ENCODE data around the gene E2F6.

E2F6 gene
- 6.3 to 7.4 (median 6.6) reads per million in 3 donors for total RNA-seq

- H3K9me3 ChIP-seq (ENCODE audit: control insufficient read depth, low read length), result no peaks in the 10 kb centered on the region
- H3K4me1 ChIP-seq (ENCODE audit: control insufficient read depth, insufficient read depth, low read length, poor library complexity, severe bottlenecking), result peaks cover 14% of the 10 kb centered on the region
- peak within 1 kb of the TSS; percentile 58 for H3K27ac ChIP-seq (ENCODE audit: insufficient read depth, low read length, poor library complexity, severe bottlenecking)
- DNase-seq, result peak; percentile 71 to 81 (median 75)
- peak within 1 kb of the TSS; percentile 95 for H3K4me3 ChIP-seq (ENCODE audit: insufficient read depth, low read depth, low read length, poor library complexity, severe bottlenecking)
- no peaks in the 10 kb centered on the region for H3K27me3 ChIP-seq (replicated peaks; ENCODE audit: control insufficient read depth, insufficient read depth, low read length, poor library complexity, severe bottlenecking)
- H3K36me3 ChIP-seq (ENCODE audit: control insufficient read depth, insufficient read depth, low read length), result no peaks in the 10 kb centered on the region
These were observed at the start of gene E2F6 for GRCh38 chr2:11465485-11466306. Gene E2F6, minus strand, starts transcription at chr2:11466161. Its CDS starts 282 bp downstream, at chr2:11465879.

DNA sequence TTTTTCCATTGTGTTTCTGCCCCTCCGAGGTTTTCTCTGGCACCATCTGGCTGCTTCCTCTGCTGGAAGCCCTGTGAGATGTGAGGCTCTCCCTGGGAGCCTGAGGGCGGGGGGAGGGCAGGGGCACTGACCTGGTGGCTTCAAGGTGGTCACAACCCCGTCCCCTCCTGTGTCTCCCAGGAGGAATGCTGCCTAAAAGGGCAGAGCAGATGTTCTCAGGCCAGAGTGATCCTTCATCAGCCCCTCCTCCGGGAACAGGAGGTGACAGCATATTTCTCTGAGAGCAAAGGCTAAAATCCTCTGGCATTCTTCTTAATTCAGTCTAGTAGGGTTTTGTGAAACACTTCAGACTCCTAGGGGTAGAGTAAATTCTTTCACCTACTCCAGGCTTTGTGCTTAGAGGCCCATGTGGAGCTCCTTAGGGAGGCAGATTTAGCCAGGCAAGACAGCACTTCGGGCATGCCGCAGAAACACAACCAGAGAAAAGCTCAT lies 49.6 kb upstream of the E2F6 start:
- no peak for DNase-seq
- H3K27ac ChIP-seq (ENCODE audit: insufficient read depth, low read length, poor library complexity, severe bottlenecking), result no peak overlapping the region
- H3K9me3 ChIP-seq (ENCODE audit: control insufficient read depth, low read length), result no peaks in the 10 kb centered on the region
- H3K36me3 ChIP-seq (ENCODE audit: control insufficient read depth, insufficient read depth, low read length), result no peaks in the 10 kb centered on the region
- no peaks in the 10 kb centered on the region for H3K4me1 ChIP-seq (ENCODE audit: control insufficient read depth, insufficient read depth, low read length, poor library complexity, severe bottlenecking)
- no peak overlapping the region for H3K4me3 ChIP-seq (ENCODE audit: insufficient read depth, low read depth, low read length, poor library complexity, severe bottlenecking)
- no peaks in the 10 kb centered on the region for H3K27me3 ChIP-seq (replicated peaks; ENCODE audit: control insufficient read depth, insufficient read depth, low read length, poor library complexity, severe bottlenecking)

DNA sequence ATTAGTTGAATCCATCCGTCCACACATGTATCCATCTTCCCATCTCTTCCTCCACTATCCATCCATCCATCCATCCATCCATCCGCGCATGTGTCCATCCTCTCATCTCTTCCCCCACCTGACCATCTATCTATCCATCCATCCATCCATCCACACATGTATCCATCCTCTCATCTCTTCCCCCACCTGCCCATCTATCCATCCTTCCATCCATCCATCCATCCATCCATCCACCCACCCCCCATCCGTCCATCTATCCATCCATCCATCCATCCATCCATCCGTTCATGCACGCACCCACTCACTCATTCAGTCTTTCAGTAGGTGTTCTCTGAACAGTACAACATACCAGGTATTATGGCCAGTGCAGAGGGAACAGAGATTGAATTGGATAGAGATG lies 48.9 kb upstream of the E2F6 start:
- Histone ChIP-seq H3K4me1 (ENCODE audit: control insufficient read depth, insufficient read depth, low read length, poor library complexity, severe bottlenecking) (no peaks in the 10 kb centered on the region), H3K4me3 (ENCODE audit: insufficient read depth, low read depth, low read length, poor library complexity, severe bottlenecking) (no peak overlapping the region), H3K27ac (ENCODE audit: insufficient read depth, low read length, poor library complexity, severe bottlenecking) (no peak overlapping the region), H3K27me3 (replicated peaks; ENCODE audit: control insufficient read depth, insufficient read depth, low read length, poor library complexity, severe bottlenecking) (no peaks in the 10 kb centered on the region), H3K36me3 (ENCODE audit: control insufficient read depth, insufficient read depth, low read length) (no peaks in the 10 kb centered on the region), H3K9me3 (ENCODE audit: control insufficient read depth, low read length) (no peaks in the 10 kb centered on the region)
- no peak for DNase-seq

DNA sequence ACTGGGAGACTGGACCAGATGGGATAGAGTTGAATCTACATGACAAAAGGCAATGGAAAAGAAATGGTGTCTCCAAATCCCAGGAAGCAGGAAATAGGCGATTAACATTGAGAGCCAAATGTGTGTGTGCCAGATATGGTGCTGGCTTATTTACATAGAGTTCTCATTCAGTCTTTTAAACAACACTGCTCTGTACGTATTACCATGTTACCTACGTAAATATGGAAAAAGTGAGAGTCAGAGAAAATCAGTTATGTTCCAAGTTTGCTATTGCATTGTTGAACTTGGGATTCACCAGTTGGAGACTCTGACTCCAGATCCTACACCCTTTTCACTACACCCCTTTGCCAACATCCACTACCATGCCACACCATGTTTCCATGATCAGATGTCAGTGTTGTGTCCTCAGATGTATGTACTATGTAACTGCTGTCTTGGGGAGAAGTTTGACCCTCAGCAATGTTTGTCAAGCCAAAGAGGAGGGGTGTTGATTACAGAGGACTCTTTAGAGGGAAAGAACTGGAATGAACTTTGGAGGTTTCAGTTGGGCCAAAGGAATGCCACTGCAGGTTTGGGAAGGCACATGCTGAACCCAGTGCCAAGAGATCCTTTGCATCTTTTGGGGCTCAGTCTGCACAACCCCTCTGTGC lies 48.2 kb upstream of the E2F6 start:
- no peaks in the 10 kb centered on the region for H3K36me3 ChIP-seq (ENCODE audit: control insufficient read depth, insufficient read depth, low read length)
- no peaks in the 10 kb centered on the region for H3K27me3 ChIP-seq (replicated peaks; ENCODE audit: control insufficient read depth, insufficient read depth, low read length, poor library complexity, severe bottlenecking)
- H3K27ac ChIP-seq (ENCODE audit: insufficient read depth, low read length, poor library complexity, severe bottlenecking), result no peak overlapping the region
- no peak for DNase-seq
- H3K9me3 ChIP-seq (ENCODE audit: control insufficient read depth, low read length), result no peaks in the 10 kb centered on the region
- no peaks in the 10 kb centered on the region for H3K4me1 ChIP-seq (ENCODE audit: control insufficient read depth, insufficient read depth, low read length, poor library complexity, severe bottlenecking)
- no peak overlapping the region for H3K4me3 ChIP-seq (ENCODE audit: insufficient read depth, low read depth, low read length, poor library complexity, severe bottlenecking)

DNA sequence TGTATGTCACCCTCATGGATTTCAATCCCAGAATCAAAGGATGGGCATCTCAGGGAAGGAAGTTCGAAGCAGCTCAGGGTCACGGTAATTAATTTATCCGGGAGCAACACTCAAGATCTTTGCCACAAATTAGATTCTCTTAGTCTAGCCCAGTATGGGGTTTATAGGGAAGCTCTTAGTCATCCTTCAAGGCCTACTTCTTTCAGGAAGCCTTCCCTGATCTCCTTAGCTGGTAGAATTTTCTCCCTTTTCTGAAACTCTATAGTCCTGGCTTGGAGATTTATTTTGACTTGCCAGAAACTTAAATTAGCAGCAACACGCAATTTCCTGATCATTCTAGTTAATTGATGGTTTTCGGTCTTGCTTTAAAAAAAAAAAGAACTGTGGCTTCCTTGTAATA lies 47.4 kb upstream of the E2F6 start:
- no peak overlapping the region for H3K4me3 ChIP-seq (ENCODE audit: insufficient read depth, low read depth, low read length, poor library complexity, severe bottlenecking)
- H3K4me1 ChIP-seq (ENCODE audit: control insufficient read depth, insufficient read depth, low read length, poor library complexity, severe bottlenecking), result no peaks in the 10 kb centered on the region
- no peaks in the 10 kb centered on the region for H3K36me3 ChIP-seq (ENCODE audit: control insufficient read depth, insufficient read depth, low read length)
- H3K27ac ChIP-seq (ENCODE audit: insufficient read depth, low read length, poor library complexity, severe bottlenecking), result no peak overlapping the region
- no peaks in the 10 kb centered on the region for H3K27me3 ChIP-seq (replicated peaks; ENCODE audit: control insufficient read depth, insufficient read depth, low read length, poor library complexity, severe bottlenecking)
- no peaks in the 10 kb centered on the region for H3K9me3 ChIP-seq (ENCODE audit: control insufficient read depth, low read length)
- no peak for DNase-seq

DNA sequence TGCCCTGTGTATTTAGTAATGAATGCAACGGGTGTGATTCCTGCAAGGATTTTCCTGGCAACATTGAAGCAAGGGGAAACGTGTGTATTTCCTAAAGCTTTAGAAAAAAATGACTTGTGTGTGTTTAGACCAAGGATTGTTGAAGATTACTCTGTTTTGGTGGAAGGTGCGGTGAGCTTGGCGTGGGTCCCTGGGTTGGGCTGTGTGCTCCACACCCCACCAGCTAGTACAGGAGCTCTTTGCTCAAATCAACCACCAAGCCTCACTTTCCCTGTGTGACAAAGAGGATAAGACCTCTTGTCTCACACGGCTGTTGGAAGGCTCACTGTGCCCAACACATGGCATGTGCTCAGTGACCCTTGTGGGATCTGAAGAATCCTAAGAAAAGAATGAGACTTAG lies 46.5 kb upstream of the E2F6 start:
- no peaks in the 10 kb centered on the region for H3K36me3 ChIP-seq (ENCODE audit: control insufficient read depth, insufficient read depth, low read length)
- H3K9me3 ChIP-seq (ENCODE audit: control insufficient read depth, low read length), result no peaks in the 10 kb centered on the region
- no peak overlapping the region for H3K27ac ChIP-seq (ENCODE audit: insufficient read depth, low read length, poor library complexity, severe bottlenecking)
- no peaks in the 10 kb centered on the region for H3K4me1 ChIP-seq (ENCODE audit: control insufficient read depth, insufficient read depth, low read length, poor library complexity, severe bottlenecking)
- no peak overlapping the region for H3K4me3 ChIP-seq (ENCODE audit: insufficient read depth, low read depth, low read length, poor library complexity, severe bottlenecking)
- no peaks in the 10 kb centered on the region for H3K27me3 ChIP-seq (replicated peaks; ENCODE audit: control insufficient read depth, insufficient read depth, low read length, poor library complexity, severe bottlenecking)
- no peak for DNase-seq

GRCh38 chr2:11509657-11510360 lies 43.8 kb upstream of the E2F6 start:
- H3K4me1 ChIP-seq (ENCODE audit: control insufficient read depth, insufficient read depth, low read length, poor library complexity, severe bottlenecking), result no peaks in the 10 kb centered on the region

GRCh38 chr2:11508279-11508678 lies 42.3 kb upstream of the E2F6 start:
- H3K4me1 ChIP-seq (ENCODE audit: control insufficient read depth, insufficient read depth, low read length, poor library complexity, severe bottlenecking), result no peaks in the 10 kb centered on the region
- H3K4me3 ChIP-seq (ENCODE audit: insufficient read depth, low read depth, low read length, poor library complexity, severe bottlenecking), result no peak overlapping the region
- no peaks in the 10 kb centered on the region for H3K27me3 ChIP-seq (replicated peaks; ENCODE audit: control insufficient read depth, insufficient read depth, low read length, poor library complexity, severe bottlenecking)
- no peaks in the 10 kb centered on the region for H3K9me3 ChIP-seq (ENCODE audit: control insufficient read depth, low read length)
- no peak for DNase-seq
- H3K27ac ChIP-seq (ENCODE audit: insufficient read depth, low read length, poor library complexity, severe bottlenecking), result no peak overlapping the region
- H3K36me3 ChIP-seq (ENCODE audit: control insufficient read depth, insufficient read depth, low read length), result no peaks in the 10 kb centered on the region

More at GRCh38 chr2:11509657-11510360, 43.8 kb upstream of the E2F6 start:
- Histone ChIP-seq H3K36me3 (ENCODE audit: control insufficient read depth, insufficient read depth, low read length) (no peaks in the 10 kb centered on the region), H3K27ac (ENCODE audit: insufficient read depth, low read length, poor library complexity, severe bottlenecking) (no peak overlapping the region), H3K27me3 (replicated peaks; ENCODE audit: control insufficient read depth, insufficient read depth, low read length, poor library complexity, severe bottlenecking) (no peaks in the 10 kb centered on the region), H3K9me3 (ENCODE audit: control insufficient read depth, low read length) (no peaks in the 10 kb centered on the region), H3K4me3 (ENCODE audit: insufficient read depth, low read depth, low read length, poor library complexity, severe bottlenecking) (no peak overlapping the region)
- DNase-seq, result no peak

DNA sequence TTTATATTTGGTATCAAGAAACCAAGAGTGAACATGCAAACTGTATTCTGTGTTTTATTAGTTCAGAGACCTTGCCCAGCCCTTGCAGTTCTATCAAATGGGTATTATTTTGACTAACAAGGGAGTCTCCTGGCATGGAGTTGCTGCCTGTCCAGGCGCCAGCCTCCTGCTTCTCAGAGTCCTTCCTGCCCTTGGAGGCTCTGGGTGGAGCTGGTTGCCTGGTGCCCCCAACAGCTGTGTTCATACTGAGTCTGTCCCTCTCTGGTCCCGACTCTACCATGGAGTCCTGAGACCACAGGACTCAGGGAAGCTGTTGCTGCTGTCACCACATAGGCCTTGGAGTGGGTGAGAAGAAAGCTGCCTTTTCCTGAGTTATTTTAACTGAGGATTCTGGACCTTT lies 41.6 kb upstream of the E2F6 start:
- H3K27ac ChIP-seq (ENCODE audit: insufficient read depth, low read length, poor library complexity, severe bottlenecking), result no peak overlapping the region
- DNase-seq, result no peak
- H3K9me3 ChIP-seq (ENCODE audit: control insufficient read depth, low read length), result no peaks in the 10 kb centered on the region
- H3K4me1 ChIP-seq (ENCODE audit: control insufficient read depth, insufficient read depth, low read length, poor library complexity, severe bottlenecking), result no peaks in the 10 kb centered on the region
- no peak overlapping the region for H3K4me3 ChIP-seq (ENCODE audit: insufficient read depth, low read depth, low read length, poor library complexity, severe bottlenecking)
- no peaks in the 10 kb centered on the region for H3K36me3 ChIP-seq (ENCODE audit: control insufficient read depth, insufficient read depth, low read length)
- no peaks in the 10 kb centered on the region for H3K27me3 ChIP-seq (replicated peaks; ENCODE audit: control insufficient read depth, insufficient read depth, low read length, poor library complexity, severe bottlenecking)

- no peaks in the 10 kb centered on the region for H3K27me3 ChIP-seq (replicated peaks; ENCODE audit: control insufficient read depth, insufficient read depth, low read length, poor library complexity, severe bottlenecking)
- DNase-seq, result no peak
- H3K36me3 ChIP-seq (ENCODE audit: control insufficient read depth, insufficient read depth, low read length), result no peaks in the 10 kb centered on the region
- no peaks in the 10 kb centered on the region for H3K9me3 ChIP-seq (ENCODE audit: control insufficient read depth, low read length)
- no peaks in the 10 kb centered on the region for H3K4me1 ChIP-seq (ENCODE audit: control insufficient read depth, insufficient read depth, low read length, poor library complexity, severe bottlenecking)
- H3K4me3 ChIP-seq (ENCODE audit: insufficient read depth, low read depth, low read length, poor library complexity, severe bottlenecking), result no peak overlapping the region
- no peak overlapping the region for H3K27ac ChIP-seq (ENCODE audit: insufficient read depth, low read length, poor library complexity, severe bottlenecking)
These were observed 40.6 kb upstream of the E2F6 start for GRCh38 chr2:11506611-11506969.
